Measurements from ENCODE around the gene ENPP1.
"Not testable (repeated sequence)": the region's sequence is repeated elsewhere in the genome, so short reads cannot be mapped to it uniquely, and the experiment has no call there.

Gene ENPP1

GRCh38 chr6:131886517-131886916 lies 78.7 kb downstream of the ENPP1 start:
- H3K36me3 ChIP-seq (ENCODE audit: insufficient read depth, low read length) = peaks cover 19% of the 10 kb centered on the region
- no peaks in the 10 kb centered on the region for H3K4me1 ChIP-seq (ENCODE audit: insufficient read depth, low read length)
- H3K9me3 ChIP-seq (ENCODE audit: control insufficient read depth, insufficient read depth, low read length) = no peaks in the 10 kb centered on the region
- no peak overlapping the region for H3K9ac ChIP-seq (ENCODE audit: low read depth, low read length)

GRCh38 chr6:131890091-131890490 lies 82.3 kb downstream of the ENPP1 start:
- no peak overlapping the region for H3K9ac ChIP-seq (ENCODE audit: low read depth, low read length)
- peaks cover 6% of the 10 kb centered on the region; the same call in 1 of the 2 replicates for H3K4me1 ChIP-seq (ENCODE audit: insufficient read depth, low read length)
- H3K36me3 ChIP-seq (ENCODE audit: insufficient read depth, low read length) = peaks cover 13% of the 10 kb centered on the region
- no peaks in the 10 kb centered on the region for H3K9me3 ChIP-seq (ENCODE audit: control insufficient read depth, insufficient read depth, low read length)

GRCh38 chr6:131893198-131893597 lies 85.4 kb downstream of the ENPP1 start:
- peaks cover 15% of the 10 kb centered on the region for H3K9me3 ChIP-seq (ENCODE audit: control insufficient read depth, insufficient read depth, low read length)
- no peak overlapping the region for H3K9ac ChIP-seq (ENCODE audit: low read depth, low read length)
- peaks cover 4% of the 10 kb centered on the region; the same call in 1 of the 2 replicates for H3K36me3 ChIP-seq (ENCODE audit: insufficient read depth, low read length)
- H3K4me1 ChIP-seq (ENCODE audit: insufficient read depth, low read length) = peaks cover 6% of the 10 kb centered on the region; the same call in 1 of the 2 replicates

GRCh38 chr6:131894493-131895424 lies 86.9 kb downstream of the ENPP1 start:
- no peaks in the 10 kb centered on the region; the same call in 1 of the 2 replicates for H3K36me3 ChIP-seq (ENCODE audit: insufficient read depth, low read length)
- peaks cover 30% of the 10 kb centered on the region for H3K9me3 ChIP-seq (ENCODE audit: control insufficient read depth, insufficient read depth, low read length)
- peaks cover 9% of the 10 kb centered on the region for H3K4me1 ChIP-seq (ENCODE audit: insufficient read depth, low read length)
- no peak overlapping the region for H3K9ac ChIP-seq (ENCODE audit: low read depth, low read length)

- Histone ChIP-seq H3K9ac (ENCODE audit: low read depth, low read length) (no peak overlapping the region), H3K36me3 (ENCODE audit: insufficient read depth, low read length) (no peaks in the 10 kb centered on the region), H3K4me1 (ENCODE audit: insufficient read depth, low read length) (peaks cover 21% of the 10 kb centered on the region), H3K9me3 (ENCODE audit: control insufficient read depth, insufficient read depth, low read length) (peaks cover 30% of the 10 kb centered on the region)
Observed at GRCh38 chr6:131897050-131897435, 89.2 kb downstream of the ENPP1 start.

GRCh38 chr6:131897621-131898020 lies 89.8 kb downstream of the ENPP1 start:
- Histone ChIP-seq H3K9ac (ENCODE audit: low read depth, low read length) (no peak overlapping the region), H3K36me3 (ENCODE audit: insufficient read depth, low read length) (peaks cover under 1% of the 10 kb centered on the region; the same call in 1 of the 2 replicates), H3K4me1 (ENCODE audit: insufficient read depth, low read length) (peaks cover 21% of the 10 kb centered on the region), H3K9me3 (ENCODE audit: control insufficient read depth, insufficient read depth, low read length) (peaks cover 30% of the 10 kb centered on the region)

GRCh38 chr6:131898718-131899117 lies 90.9 kb downstream of the ENPP1 start:
- H3K36me3 ChIP-seq (ENCODE audit: insufficient read depth, low read length) = peaks cover 9% of the 10 kb centered on the region; the same call in 1 of the 2 replicates
- H3K9ac ChIP-seq (ENCODE audit: low read depth, low read length) = no peak overlapping the region
- H3K4me1 ChIP-seq (ENCODE audit: insufficient read depth, low read length) = peaks cover 16% of the 10 kb centered on the region; the same call in 1 of the 2 replicates
- H3K9me3 ChIP-seq (ENCODE audit: control insufficient read depth, insufficient read depth, low read length) = peaks cover 30% of the 10 kb centered on the region

GRCh38 chr6:131900231-131900630 lies 92.4 kb downstream of the ENPP1 start:
- Histone ChIP-seq H3K4me1 (ENCODE audit: insufficient read depth, low read length) (peaks cover 16% of the 10 kb centered on the region; the same call in 1 of the 2 replicates), H3K36me3 (ENCODE audit: insufficient read depth, low read length) (peaks cover 15% of the 10 kb centered on the region; the same call in 1 of the 2 replicates), H3K9ac (ENCODE audit: low read depth, low read length) (no peak overlapping the region), H3K9me3 (ENCODE audit: control insufficient read depth, insufficient read depth, low read length) (peaks cover 30% of the 10 kb centered on the region)

- H3K9ac ChIP-seq (ENCODE audit: low read depth, low read length) = peak overlapping the region; percentile 82; the same call in 1 of the 2 replicates
- H3K4me1 ChIP-seq (ENCODE audit: insufficient read depth, low read length) = peaks cover 16% of the 10 kb centered on the region; the same call in 1 of the 2 replicates
- peaks cover 15% of the 10 kb centered on the region; the same call in 1 of the 2 replicates for H3K36me3 ChIP-seq (ENCODE audit: insufficient read depth, low read length)
- H3K9me3 ChIP-seq (ENCODE audit: control insufficient read depth, insufficient read depth, low read length) = peaks cover 29% of the 10 kb centered on the region
Observed at GRCh38 chr6:131901326-131901873, 93.6 kb downstream of the ENPP1 start.

GRCh38 chr6:131903734-131904133 lies 95.9 kb downstream of the ENPP1 start:
- H3K9me3 ChIP-seq (ENCODE audit: control insufficient read depth, insufficient read depth, low read length) = not testable (repeated sequence)
- H3K9ac ChIP-seq (ENCODE audit: low read depth, low read length) = peak overlapping the region; percentile 82
- H3K36me3 ChIP-seq (ENCODE audit: insufficient read depth, low read length) = peaks cover 31% of the 10 kb centered on the region
- H3K4me1 ChIP-seq (ENCODE audit: insufficient read depth, low read length) = peaks cover 27% of the 10 kb centered on the region

GRCh38 chr6:131908787-131909186 lies 101.0 kb downstream of the ENPP1 start:
- Histone ChIP-seq H3K36me3 (ENCODE audit: insufficient read depth, low read length) (peaks cover 37% of the 10 kb centered on the region), H3K4me1 (ENCODE audit: insufficient read depth, low read length) (peaks cover 11% of the 10 kb centered on the region)
- not testable (repeated sequence) for H3K9ac ChIP-seq (ENCODE audit: low read depth, low read length); H3K9me3 ChIP-seq (ENCODE audit: control insufficient read depth, insufficient read depth, low read length)

GRCh38 chr6:131909408-131910218 lies 101.8 kb downstream of the ENPP1 start:
- H3K36me3 ChIP-seq (ENCODE audit: insufficient read depth, low read length) = peaks cover 39% of the 10 kb centered on the region
- H3K4me1 ChIP-seq (ENCODE audit: insufficient read depth, low read length) = peaks cover 11% of the 10 kb centered on the region
- no peaks in the 10 kb centered on the region for H3K9me3 ChIP-seq (ENCODE audit: control insufficient read depth, insufficient read depth, low read length)
- no peak overlapping the region for H3K9ac ChIP-seq (ENCODE audit: low read depth, low read length)

GRCh38 chr6:131910219-131910589 lies 102.4 kb downstream of the ENPP1 start:
- peaks cover 11% of the 10 kb centered on the region for H3K4me1 ChIP-seq (ENCODE audit: insufficient read depth, low read length)

GRCh38 chr6:131910956-131911355 lies 103.1 kb downstream of the ENPP1 start:
- peaks cover 48% of the 10 kb centered on the region for H3K36me3 ChIP-seq (ENCODE audit: insufficient read depth, low read length)

More at GRCh38 chr6:131910219-131910589, 102.4 kb downstream of the ENPP1 start:
- peaks cover 41% of the 10 kb centered on the region for H3K36me3 ChIP-seq (ENCODE audit: insufficient read depth, low read length)
- H3K9me3 ChIP-seq (ENCODE audit: control insufficient read depth, insufficient read depth, low read length) = no peaks in the 10 kb centered on the region
- no peak overlapping the region for H3K9ac ChIP-seq (ENCODE audit: low read depth, low read length)

More at GRCh38 chr6:131910956-131911355, 103.1 kb downstream of the ENPP1 start:
- H3K9ac ChIP-seq (ENCODE audit: low read depth, low read length) = no peak overlapping the region
- H3K9me3 ChIP-seq (ENCODE audit: control insufficient read depth, insufficient read depth, low read length) = peaks cover 4% of the 10 kb centered on the region; the same call in 1 of the 2 replicates
- peaks cover 11% of the 10 kb centered on the region for H3K4me1 ChIP-seq (ENCODE audit: insufficient read depth, low read length)

Data from ES-I3 (cell line).